ENCODE measurements around the gene PANK1. TPM values are rescaled to one million over a fixed set of nuclear protein-coding genes. Genes with fewer than 3 reads are reported as not detected.

The PANK1 gene
- total RNA-seq, 1 donor from 2014 or later = 7.9 TPM

GRCh38 chr10:89640241-89640640 is 4.8 kb downstream of the PANK1 start:
- Histone ChIP-seq H3K9me3 (ENCODE audit: insufficient read depth, low read depth, low read length) (no peaks in the 10 kb centered on the region), H3K9ac (ENCODE audit: low read length) (no peak overlapping the region), H3K27me3 (ENCODE audit: insufficient read depth, low read length) (no peaks in the 10 kb centered on the region), H2AFZ (ENCODE audit: low read depth, low read length) (no peak overlapping the region), H4K20me1 (ENCODE audit: insufficient read depth, low read length) (peaks cover 36% of the 10 kb centered on the region), H3K4me1 (ENCODE audit: insufficient read depth, low read length) (peaks cover 1% of the 10 kb centered on the region), H3K27ac (ENCODE audit: low read depth, low read length) (no peak overlapping the region), H3K36me3 (ENCODE audit: insufficient read depth, low read length) (no peaks in the 10 kb centered on the region), H3K4me2 (ENCODE audit: low read length) (no peak overlapping the region), H3K79me2 (ENCODE audit: insufficient read depth, low read length) (peaks cover 65% of the 10 kb centered on the region), H3K4me3 (ENCODE audit: insufficient read depth, low read depth, low read length) (no peak overlapping the region)
- no peak for TF ChIP-seq EZH2 (IDR thresholded peaks at IDR 0.05; ENCODE audit: insufficient read depth, low read length)
- TF ChIP-seq CTCF (IDR thresholded peaks at IDR 0.05; ENCODE audit: insufficient read depth, low read depth, low read length) = no peak
- H3K4me1 Mint-ChIP-seq (ENCODE audit: low read depth, unreplicated experiment) = peaks cover 10% of the 10 kb centered on the region
- no peaks in the 10 kb centered on the region for H3K27me3 Mint-ChIP-seq (ENCODE audit: low read depth, unreplicated experiment)
- DNase-seq (ENCODE audit: low read depth) (no peak), FAIRE-seq (no peak)
- H3K9me3 Mint-ChIP-seq (ENCODE audit: unreplicated experiment) = no peaks in the 10 kb centered on the region
- H3K27ac Mint-ChIP-seq (ENCODE audit: unreplicated experiment) = no peak overlapping the region
- peaks cover 3% of the 10 kb centered on the region for H3K36me3 Mint-ChIP-seq (ENCODE audit: low read depth, unreplicated experiment)
- H3K4me3 Mint-ChIP-seq (ENCODE audit: unreplicated experiment) = no peak overlapping the region

GRCh38 chr10:89639326-89639725 is 5.7 kb downstream of the PANK1 start:
- Histone ChIP-seq H3K4me3 (ENCODE audit: insufficient read depth, low read depth, low read length) (no peak overlapping the region), H3K9ac (ENCODE audit: low read length) (no peak overlapping the region), H2AFZ (ENCODE audit: low read depth, low read length) (no peak overlapping the region), H3K4me2 (ENCODE audit: low read length) (no peak overlapping the region), H3K27ac (ENCODE audit: low read depth, low read length) (no peak overlapping the region), H3K36me3 (ENCODE audit: insufficient read depth, low read length) (no peaks in the 10 kb centered on the region), H3K79me2 (ENCODE audit: insufficient read depth, low read length) (peaks cover 65% of the 10 kb centered on the region), H4K20me1 (ENCODE audit: insufficient read depth, low read length) (peaks cover 38% of the 10 kb centered on the region), H3K27me3 (ENCODE audit: insufficient read depth, low read length) (no peaks in the 10 kb centered on the region), H3K4me1 (ENCODE audit: insufficient read depth, low read length) (no peaks in the 10 kb centered on the region), H3K9me3 (ENCODE audit: insufficient read depth, low read depth, low read length) (no peaks in the 10 kb centered on the region)
- FAIRE-seq (no peak), DNase-seq (ENCODE audit: low read depth) (no peak)
- TF ChIP-seq EZH2 (IDR thresholded peaks at IDR 0.05; ENCODE audit: insufficient read depth, low read length) (no peak), CTCF (IDR thresholded peaks at IDR 0.05; ENCODE audit: insufficient read depth, low read depth, low read length) (no peak)
- Mint-ChIP-seq H3K4me1 (ENCODE audit: low read depth, unreplicated experiment) (peaks cover 9% of the 10 kb centered on the region), H3K27ac (ENCODE audit: unreplicated experiment) (no peak overlapping the region), H3K36me3 (ENCODE audit: low read depth, unreplicated experiment) (peaks cover 3% of the 10 kb centered on the region), H3K4me3 (ENCODE audit: unreplicated experiment) (no peak overlapping the region), H3K9me3 (ENCODE audit: unreplicated experiment) (no peaks in the 10 kb centered on the region), H3K27me3 (ENCODE audit: low read depth, unreplicated experiment) (no peaks in the 10 kb centered on the region)

- Histone ChIP-seq H3K9me3 (ENCODE audit: insufficient read depth, low read depth, low read length) (no peaks in the 10 kb centered on the region), H3K4me2 (ENCODE audit: low read length) (no peak overlapping the region), H3K27me3 (ENCODE audit: insufficient read depth, low read length) (no peaks in the 10 kb centered on the region), H3K36me3 (ENCODE audit: insufficient read depth, low read length) (no peaks in the 10 kb centered on the region), H4K20me1 (ENCODE audit: insufficient read depth, low read length) (peaks cover 30% of the 10 kb centered on the region), H3K4me1 (ENCODE audit: insufficient read depth, low read length) (no peaks in the 10 kb centered on the region), H3K9ac (ENCODE audit: low read length) (no peak overlapping the region), H2AFZ (ENCODE audit: low read depth, low read length) (no peak overlapping the region), H3K27ac (ENCODE audit: low read depth, low read length) (no peak overlapping the region), H3K79me2 (ENCODE audit: insufficient read depth, low read length) (peaks cover 50% of the 10 kb centered on the region), H3K4me3 (ENCODE audit: insufficient read depth, low read depth, low read length) (no peak overlapping the region)
- DNase-seq (ENCODE audit: low read depth) = no peak
- Mint-ChIP-seq H3K4me3 (ENCODE audit: unreplicated experiment) (no peak overlapping the region), H3K4me1 (ENCODE audit: low read depth, unreplicated experiment) (peaks cover 11% of the 10 kb centered on the region), H3K9me3 (ENCODE audit: unreplicated experiment) (no peaks in the 10 kb centered on the region), H3K27me3 (ENCODE audit: low read depth, unreplicated experiment) (no peaks in the 10 kb centered on the region), H3K36me3 (ENCODE audit: low read depth, unreplicated experiment) (peaks cover 3% of the 10 kb centered on the region), H3K27ac (ENCODE audit: unreplicated experiment) (no peak overlapping the region)
- TF ChIP-seq CTCF (IDR thresholded peaks at IDR 0.05; ENCODE audit: insufficient read depth, low read depth, low read length) = no peak
- FAIRE-seq = no peak
Measured at GRCh38 chr10:89637113-89637512, 7.9 kb downstream of the PANK1 start.
